ENCODE data around the gene PIH1D2. TPM values are rescaled to one million over a fixed set of nuclear protein-coding genes. Genes with fewer than 3 reads are reported as not detected.
"Not testable (repeated sequence)": the region's sequence is repeated elsewhere in the genome, so short reads cannot be mapped to it uniquely, and the experiment has no call there.

PIH1D2 gene
- total RNA-seq, 2 experiments from 2014 or later = not detected

DNA sequence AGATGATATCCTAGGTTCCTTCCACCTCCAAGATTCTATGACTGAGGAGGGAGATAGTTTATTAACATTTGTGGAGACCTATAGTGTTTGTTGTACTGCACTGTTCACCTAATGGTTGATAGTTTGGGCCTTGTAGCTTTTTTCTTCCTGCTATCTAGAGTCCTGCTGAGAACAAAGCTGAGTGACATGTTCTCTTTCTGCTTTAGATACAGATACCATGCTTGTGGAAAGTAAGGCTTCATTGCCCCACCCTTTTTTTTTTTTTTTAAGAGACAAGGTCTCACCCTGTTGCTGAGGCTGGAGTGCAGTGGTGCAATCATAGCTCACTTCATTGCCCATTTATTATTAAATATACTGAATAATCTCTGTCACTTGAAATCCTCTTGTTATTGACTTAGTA is 36.3 kb downstream of the PIH1D2 start:
- TF ChIP-seq, protein P1, sequence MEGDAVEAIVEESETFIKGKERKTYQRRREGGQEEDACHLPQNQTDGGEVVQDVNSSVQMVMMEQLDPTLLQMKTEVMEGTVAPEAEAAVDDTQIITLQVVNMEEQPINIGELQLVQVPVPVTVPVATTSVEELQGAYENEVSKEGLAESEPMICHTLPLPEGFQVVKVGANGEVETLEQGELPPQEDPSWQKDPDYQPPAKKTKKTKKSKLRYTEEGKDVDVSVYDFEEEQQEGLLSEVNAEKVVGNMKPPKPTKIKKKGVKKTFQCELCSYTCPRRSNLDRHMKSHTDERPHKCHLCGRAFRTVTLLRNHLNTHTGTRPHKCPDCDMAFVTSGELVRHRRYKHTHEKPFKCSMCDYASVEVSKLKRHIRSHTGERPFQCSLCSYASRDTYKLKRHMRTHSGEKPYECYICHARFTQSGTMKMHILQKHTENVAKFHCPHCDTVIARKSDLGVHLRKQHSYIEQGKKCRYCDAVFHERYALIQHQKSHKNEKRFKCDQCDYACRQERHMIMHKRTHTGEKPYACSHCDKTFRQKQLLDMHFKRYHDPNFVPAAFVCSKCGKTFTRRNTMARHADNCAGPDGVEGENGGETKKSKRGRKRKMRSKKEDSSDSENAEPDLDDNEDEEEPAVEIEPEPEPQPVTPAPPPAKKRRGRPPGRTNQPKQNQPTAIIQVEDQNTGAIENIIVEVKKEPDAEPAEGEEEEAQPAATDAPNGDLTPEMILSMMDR (IDR thresholded peaks at IDR 0.05) = no peak
- DNase-seq = no peak
- H3K36me3 ChIP-seq (ENCODE audit: insufficient read depth, low read length) = peaks cover 67% of the 10 kb centered on the region
- no peak overlapping the region for H3K4me3 ChIP-seq (ENCODE audit: low read length)
- no peaks in the 10 kb centered on the region for H3K4me1 ChIP-seq (ENCODE audit: insufficient read depth, low read length)
- no peak overlapping the region for H3K27ac ChIP-seq (ENCODE audit: low read depth in 1 of 2, low read length in 2 of 2)
- Mint-ChIP-seq H3K27me3 (no peaks in the 10 kb centered on the region), H3K4me3 (no peak overlapping the region), H3K36me3 (ENCODE audit: low read depth) (peaks cover 80% of the 10 kb centered on the region), H3K4me1 (ENCODE audit: low read depth) (peaks cover 5% of the 10 kb centered on the region), H3K27ac (no peak overlapping the region), H3K9me3 (no peaks in the 10 kb centered on the region)
- ChIA-PET POLR2A (no interaction called here), CTCF (no interaction called here)
- H3K9me3 ChIP-seq (ENCODE audit: control insufficient read depth in 1 of 2, insufficient read depth in 1 of 2, low read length in 2 of 2) = no peaks in the 10 kb centered on the region
- ATAC-seq (ENCODE audit: poor library complexity) = no peak
- no peaks in the 10 kb centered on the region for H3K27me3 ChIP-seq (ENCODE audit: control insufficient read depth in 1 of 2, insufficient read depth in 2 of 2, low read length in 2 of 2)
- intact Hi-C loops (cut with DNase I, micrococcal nuclease) = no loop called here

DNA sequence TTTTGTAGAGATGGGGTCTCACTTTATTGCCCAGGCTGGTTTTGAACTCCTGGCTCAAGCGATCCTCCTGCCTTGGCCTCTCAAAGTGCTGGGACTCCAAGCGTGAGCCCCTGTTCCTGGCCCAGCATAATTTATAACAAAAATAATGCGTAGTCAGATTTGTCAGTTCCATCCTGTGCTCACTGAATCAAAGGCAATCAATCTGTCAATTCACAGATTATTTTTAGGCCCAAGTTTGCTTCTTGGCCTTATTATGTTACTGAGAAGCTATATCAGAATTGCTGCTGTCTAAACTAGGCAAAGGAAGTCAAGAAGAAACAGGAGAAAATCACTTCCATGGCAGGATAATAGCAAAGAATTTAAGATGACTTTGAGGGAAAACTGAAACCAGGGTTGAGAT is 39.9 kb downstream of the PIH1D2 start:
- Mint-ChIP-seq H3K4me3 (no peak overlapping the region), H3K9me3 (no peaks in the 10 kb centered on the region), H3K36me3 (ENCODE audit: low read depth) (peaks cover 73% of the 10 kb centered on the region), H3K27me3 (no peaks in the 10 kb centered on the region), H3K4me1 (ENCODE audit: low read depth) (peaks cover 9% of the 10 kb centered on the region), H3K27ac (no peak overlapping the region)
- intact Hi-C loops (cut with DNase I, micrococcal nuclease) = loop anchor here in 1 of 2 experiments (1.0 kb wide), 1 partner anchor 25 kb away; no protein-coding TSS in a partner anchor
- H3K27me3 ChIP-seq (ENCODE audit: control insufficient read depth in 1 of 2, insufficient read depth in 2 of 2, low read length in 2 of 2) = no peaks in the 10 kb centered on the region
- no peak for DNase-seq
- H3K27ac ChIP-seq (ENCODE audit: low read depth in 1 of 2, low read length in 2 of 2) = no peak overlapping the region
- ChIA-PET POLR2A (no interaction called here), CTCF (interaction anchor here (1.1 kb wide), 1 partner anchor 14 kb away, joined by 3 read pairs; no protein-coding TSS in a partner anchor)
- H3K9me3 ChIP-seq (ENCODE audit: control insufficient read depth in 1 of 2, insufficient read depth in 1 of 2, low read length in 2 of 2) = no peaks in the 10 kb centered on the region
- TF ChIP-seq, protein P1 (IDR thresholded peaks at IDR 0.05) = no peak
- peaks cover 54% of the 10 kb centered on the region for H3K36me3 ChIP-seq (ENCODE audit: insufficient read depth, low read length)
- no peak for ATAC-seq (ENCODE audit: poor library complexity)
- H3K4me3 ChIP-seq (ENCODE audit: low read length) = no peak overlapping the region
- no peaks in the 10 kb centered on the region for H3K4me1 ChIP-seq (ENCODE audit: insufficient read depth, low read length)

DNA sequence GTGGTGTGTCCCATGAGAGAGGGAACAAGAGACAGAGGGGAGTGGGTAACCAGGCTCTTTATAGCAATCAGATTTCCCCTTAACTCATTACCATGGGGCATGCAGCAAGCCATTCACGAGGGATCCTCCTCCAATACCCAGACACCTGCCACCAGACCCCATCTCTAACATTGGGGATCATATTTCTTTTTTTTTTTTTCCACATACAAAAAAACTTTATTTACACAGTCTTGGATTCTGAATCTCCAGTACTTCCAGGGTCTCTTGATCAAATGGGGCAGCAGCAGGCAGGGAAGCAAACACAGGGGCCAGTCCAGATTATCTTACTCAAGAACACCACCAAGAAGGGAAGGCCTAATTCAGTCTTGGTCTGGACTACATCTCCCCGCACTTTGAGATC is 44.4 kb downstream of the PIH1D2 start:
- no peak overlapping the region for H3K27ac Mint-ChIP-seq
- ATAC-seq (ENCODE audit: poor library complexity) (no peak), DNase-seq (no peak)
- Histone ChIP-seq H3K4me3 (ENCODE audit: low read length) (no peak overlapping the region), H3K27me3 (ENCODE audit: control insufficient read depth in 1 of 2, insufficient read depth in 2 of 2, low read length in 2 of 2) (no peaks in the 10 kb centered on the region), H3K4me1 (ENCODE audit: insufficient read depth, low read length) (peaks cover 6% of the 10 kb centered on the region), H3K36me3 (ENCODE audit: insufficient read depth, low read length) (peaks cover 34% of the 10 kb centered on the region), H3K9me3 (ENCODE audit: control insufficient read depth in 1 of 2, insufficient read depth in 1 of 2, low read length in 2 of 2) (no peaks in the 10 kb centered on the region), H3K27ac (ENCODE audit: low read depth in 1 of 2, low read length in 2 of 2) (no peak overlapping the region)
- ChIA-PET CTCF (no interaction called here), POLR2A (no interaction called here)
- peaks cover 71% of the 10 kb centered on the region for H3K36me3 Mint-ChIP-seq (ENCODE audit: low read depth)
- TF ChIP-seq, protein P1 (IDR thresholded peaks at IDR 0.05) = no peak
- peak overlapping the region; percentile 30 for H3K4me3 Mint-ChIP-seq
- no peaks in the 10 kb centered on the region for H3K9me3 Mint-ChIP-seq
- intact Hi-C loops (cut with DNase I, micrococcal nuclease) = loop anchor here in 1 of 2 experiments (5.0 kb wide), 3 partner anchors 43 to 147 kb away; partner anchors contain the start of genes NKAPD1, PIH1D2, SDHD and TIMM8B
- H3K27me3 Mint-ChIP-seq = no peaks in the 10 kb centered on the region
- peaks cover 30% of the 10 kb centered on the region for H3K4me1 Mint-ChIP-seq (ENCODE audit: low read depth)

DNA sequence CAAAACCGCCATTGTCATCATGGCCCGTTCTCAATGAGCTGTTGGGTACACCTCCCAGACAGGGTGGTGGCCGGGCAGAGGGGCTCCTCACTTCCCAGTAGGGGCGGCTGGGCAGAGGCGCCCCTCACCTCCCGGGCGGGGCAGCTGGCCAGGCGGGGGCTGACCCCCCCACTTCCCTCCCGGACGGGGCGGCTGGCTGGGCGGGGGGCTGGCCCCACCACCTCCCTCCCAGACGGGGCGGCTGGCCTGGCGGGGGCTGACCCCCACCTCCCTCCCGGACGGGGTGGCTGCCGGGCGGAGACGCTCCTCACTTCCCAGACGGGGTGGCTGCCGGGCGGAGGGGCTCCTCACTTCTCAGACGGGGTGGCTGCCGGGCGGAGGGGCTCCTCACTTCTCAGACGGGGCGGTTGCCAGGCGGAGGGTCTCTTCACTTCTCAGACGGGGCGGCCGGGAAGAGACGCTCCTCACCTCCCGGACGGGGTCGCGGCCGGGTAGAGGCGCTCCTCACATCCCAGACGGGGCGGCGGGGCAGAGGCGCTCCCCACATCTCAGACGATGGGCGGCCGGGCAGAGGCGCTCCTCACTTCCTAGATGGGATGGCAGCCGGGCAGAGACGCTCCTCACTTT is 46.9 kb downstream of the PIH1D2 start:
- CTCF ChIA-PET; POLR2A ChIA-PET; DNase-seq; H3K27me3 ChIP-seq (ENCODE audit: control insufficient read depth in 1 of 2, insufficient read depth in 2 of 2, low read length in 2 of 2); H3K27me3 Mint-ChIP-seq; H3K9me3 Mint-ChIP-seq; H3K27ac ChIP-seq (ENCODE audit: low read depth in 1 of 2, low read length in 2 of 2); H3K27ac Mint-ChIP-seq; H3K4me3 Mint-ChIP-seq; H3K4me3 ChIP-seq (ENCODE audit: low read length); H3K9me3 ChIP-seq (ENCODE audit: control insufficient read depth in 1 of 2, insufficient read depth in 1 of 2, low read length in 2 of 2); ATAC-seq (ENCODE audit: poor library complexity): not testable (repeated sequence)
- Histone ChIP-seq H3K4me1 (ENCODE audit: insufficient read depth, low read length) (peaks cover 10% of the 10 kb centered on the region), H3K36me3 (ENCODE audit: insufficient read depth, low read length) (peaks cover 24% of the 10 kb centered on the region)
- peaks cover 43% of the 10 kb centered on the region for H3K4me1 Mint-ChIP-seq (ENCODE audit: low read depth)
- H3K36me3 Mint-ChIP-seq (ENCODE audit: low read depth) = peaks cover 52% of the 10 kb centered on the region
- intact Hi-C loops (cut with DNase I, micrococcal nuclease) = loop anchor here in 1 of 2 experiments (5.0 kb wide), 3 partner anchors 45 to 145 kb away; partner anchors contain the start of genes NKAPD1, PIH1D2, SDHD and TIMM8B

Data from CD4-positive, alpha-beta T cell (primary cell).